Umbilical cord (tissue), 2 donors: ENCODE data around the gene SLC35F3. TPM values are rescaled to one million over a fixed set of nuclear protein-coding genes. Genes with fewer than 3 reads are reported as not detected.
"Not testable (repeated sequence)": the region's sequence is repeated elsewhere in the genome, so short reads cannot be mapped to it uniquely, and the experiment has no call there.

Experiments
- DNase-seq: peaks from one replicate; pipeline ENCODE4 v3.0.0-alpha.2; 2015; ENCODE audit warnings: low spot score
- total RNA-seq: library from RNA; depleted of rRNA; stranded (reverse); fragments of >200 nt; gene quantifications from one replicate; pipeline ENCODE4 v1.2.3, GENCODE V29; 2014; ENCODE audit warnings: low replicate concordance; ENCODE audit not compliant: insufficient read depth

Gene SLC35F3
- total RNA-seq, 1 donor from 2014 or later, result 0.24 TPM

DNA sequence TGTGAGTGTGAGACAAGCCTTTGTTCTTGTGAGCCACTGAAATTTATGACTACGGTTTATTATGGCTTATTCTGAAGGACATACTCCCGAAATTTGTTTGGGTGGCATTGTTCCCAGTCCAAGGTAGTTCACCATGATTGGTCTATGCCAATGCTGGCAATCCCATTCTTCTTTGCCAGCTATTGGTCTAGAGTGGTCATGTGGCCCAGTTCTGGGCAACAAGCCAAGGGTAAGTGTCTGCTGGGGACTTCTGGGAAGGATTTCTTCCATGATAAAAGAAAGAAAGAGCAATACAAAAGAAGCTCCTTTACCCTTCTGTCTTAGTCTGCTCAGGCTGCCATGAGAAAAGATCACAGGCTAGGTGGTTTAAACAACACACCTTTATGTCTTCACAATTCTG is 201.6 kb downstream of the SLC35F3 start:
- no peak for DNase-seq

DNA sequence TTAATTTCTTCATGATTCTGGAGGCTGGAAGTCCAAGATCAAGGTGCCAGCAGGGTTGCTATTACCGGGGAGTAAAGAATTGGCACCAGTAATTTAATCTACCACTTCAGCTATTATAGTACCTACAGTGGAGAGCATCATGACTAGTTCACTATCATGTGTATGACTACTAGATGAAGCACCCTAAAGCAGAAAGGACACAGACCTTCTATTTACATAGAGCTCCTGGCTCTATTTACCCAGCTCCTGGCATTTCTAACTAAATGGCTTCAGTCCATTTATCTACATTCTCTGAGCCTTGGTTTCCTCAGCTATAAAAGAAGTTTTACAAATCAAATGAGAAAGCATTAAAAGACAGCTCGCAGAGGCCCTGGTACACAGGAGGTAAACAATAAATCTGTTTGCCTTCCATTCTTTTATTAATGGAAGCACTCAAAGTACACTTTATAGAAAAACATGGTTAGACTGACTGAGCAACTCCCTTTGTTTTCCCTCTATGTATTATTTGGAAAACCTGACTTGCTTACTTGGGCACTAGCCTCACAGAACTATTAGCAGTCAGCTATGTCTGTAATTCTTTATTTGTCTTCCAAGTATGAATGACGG is 203.0 kb downstream of the SLC35F3 start:
- DNase-seq, result no peak

DNA sequence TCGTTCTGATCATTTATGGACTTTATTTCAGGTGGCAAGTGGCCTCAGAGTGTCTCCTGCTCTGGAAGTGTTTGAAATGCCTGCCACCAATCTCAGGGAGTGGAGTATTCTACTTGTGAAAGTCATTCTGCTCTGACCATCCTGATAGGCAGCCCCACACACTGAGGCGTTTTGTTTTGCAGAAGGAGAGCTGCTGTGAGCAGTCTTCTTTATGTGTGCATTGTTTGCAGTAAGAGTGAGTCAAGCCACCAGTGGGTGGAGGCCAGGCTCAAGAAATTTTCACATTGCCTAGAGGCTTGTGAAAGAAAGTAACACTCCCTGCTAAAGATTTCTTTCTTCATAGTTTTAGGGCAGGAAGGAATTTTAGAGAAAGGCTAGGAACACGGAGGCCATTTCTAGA is 204.4 kb downstream of the SLC35F3 start:
- DNase-seq, result no peak

DNA sequence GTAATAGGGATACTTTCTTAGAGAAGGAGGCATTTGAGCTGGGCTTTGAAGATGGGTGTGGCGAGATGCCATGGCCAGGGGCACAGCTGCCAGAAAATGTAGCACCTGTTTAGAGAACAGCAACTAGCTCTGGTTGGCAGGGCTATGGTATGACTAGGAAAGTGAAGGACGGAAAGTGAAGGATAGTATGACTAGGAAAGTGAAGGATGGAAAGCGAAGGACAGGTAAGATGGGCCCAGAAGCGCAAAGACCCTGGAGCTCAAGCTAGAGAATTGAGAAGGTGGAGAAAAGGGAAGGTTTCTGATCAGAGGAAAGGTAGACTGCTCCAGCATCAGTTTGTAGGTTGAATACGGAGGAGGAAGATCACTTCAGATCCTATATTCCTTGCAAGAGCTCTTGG is 205.4 kb downstream of the SLC35F3 start:
- DNase-seq, result no peak

DNA sequence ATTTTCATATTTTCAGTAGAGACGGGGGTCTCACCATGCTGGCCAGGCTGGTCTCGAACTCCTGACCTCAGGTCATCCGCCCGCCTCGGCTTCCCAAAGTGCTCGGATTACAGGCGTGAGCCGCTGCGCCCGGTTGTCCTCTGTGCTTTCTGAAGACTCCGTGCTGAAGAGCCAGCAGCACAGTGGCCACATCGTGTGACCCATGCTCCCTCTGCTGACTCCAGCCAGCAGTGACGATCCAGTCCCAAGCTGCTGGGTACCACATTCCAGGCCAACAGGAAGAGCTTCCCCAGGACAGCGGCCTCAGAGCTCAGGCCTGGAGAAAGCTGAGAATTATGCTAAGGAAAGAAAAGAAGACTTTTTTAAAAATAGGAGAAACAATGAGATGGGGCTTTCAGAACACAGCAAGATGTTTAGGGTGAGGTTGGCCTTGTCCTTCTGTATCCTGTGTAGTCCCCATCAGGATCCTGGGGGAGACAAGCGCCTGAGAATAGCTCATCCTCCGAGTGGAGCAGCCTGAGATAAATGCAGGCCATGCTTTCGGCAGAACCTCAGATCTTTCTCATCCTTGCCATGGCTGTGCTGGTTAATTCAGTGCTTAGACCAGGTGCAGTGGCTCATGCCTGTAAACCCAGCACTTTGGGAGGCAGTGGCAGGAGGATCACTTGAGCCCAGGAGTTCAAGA is 207.1 kb downstream of the SLC35F3 start:
- peak; percentile 55 for DNase-seq

DNA sequence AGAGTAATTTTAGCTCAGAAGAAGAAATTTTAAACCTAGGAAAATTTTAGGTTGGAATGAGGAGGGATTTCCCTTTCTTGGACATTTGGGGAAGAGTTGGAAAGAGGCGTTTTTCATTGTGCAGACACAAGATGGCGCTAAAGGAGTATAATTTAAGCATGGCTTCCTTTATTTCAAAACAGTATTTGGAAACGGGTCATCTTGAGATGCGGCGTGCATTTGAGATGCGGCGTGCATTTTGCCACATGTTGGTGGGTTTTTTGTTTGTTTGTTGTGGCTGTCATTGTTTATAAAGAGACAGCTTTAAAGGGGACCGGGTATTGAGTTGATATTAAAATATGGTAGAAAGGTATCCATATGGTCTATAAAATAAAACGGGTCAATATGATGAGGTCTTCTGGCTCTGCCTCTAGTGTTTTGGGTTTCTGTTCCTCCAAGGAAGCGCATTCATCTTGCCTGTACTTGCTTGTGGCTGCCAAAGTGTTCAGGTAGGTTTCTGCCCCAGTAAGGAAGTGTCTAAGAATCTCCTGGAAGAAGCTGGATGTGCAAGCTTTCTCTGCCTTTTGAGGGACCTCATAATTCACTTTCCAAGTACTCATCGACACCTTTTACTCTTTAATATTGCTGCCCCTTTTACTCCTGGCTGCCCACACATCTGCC is 210.3 kb downstream of the SLC35F3 start:
- DNase-seq, result peak; percentile 72

DNA sequence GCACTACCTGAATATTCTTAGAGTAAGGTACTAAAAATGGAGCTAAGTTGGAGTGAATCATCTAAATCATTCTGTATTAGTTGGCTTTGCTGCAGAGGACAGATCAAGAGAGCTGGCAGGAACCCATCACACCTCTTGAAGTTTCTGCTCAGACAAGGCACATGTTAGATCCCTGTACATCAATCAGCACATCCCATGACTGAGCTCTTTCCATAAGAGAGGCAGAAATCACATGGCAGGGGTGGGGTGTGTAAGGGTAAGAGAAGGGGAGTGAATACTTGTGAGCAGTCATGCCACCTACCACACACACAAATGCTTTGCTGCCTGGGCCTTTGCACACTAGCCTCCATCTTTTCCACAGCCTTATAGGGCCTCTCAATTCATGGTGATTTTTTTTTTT is 214.4 kb downstream of the SLC35F3 start:
- DNase-seq, result no peak

DNA sequence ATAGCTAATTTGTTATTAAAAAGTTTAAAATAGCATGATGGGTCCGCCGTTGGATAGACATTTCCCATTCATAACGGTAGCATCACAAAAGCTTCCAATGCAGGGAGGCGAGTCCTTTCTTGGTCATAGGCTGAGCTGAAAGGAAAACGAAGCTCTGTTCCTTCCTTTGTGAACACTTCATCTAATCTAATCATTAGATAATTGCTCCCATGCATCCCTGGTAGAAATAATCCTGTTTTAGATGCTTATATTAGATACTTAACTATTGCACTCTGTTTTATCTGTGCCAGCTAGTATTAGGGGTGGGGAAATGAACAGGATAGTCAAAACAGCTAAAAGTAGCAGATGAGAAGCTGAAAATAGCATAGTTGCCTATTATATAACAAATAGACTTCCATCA is 215.0 kb downstream of the SLC35F3 start:
- no peak for DNase-seq

DNA sequence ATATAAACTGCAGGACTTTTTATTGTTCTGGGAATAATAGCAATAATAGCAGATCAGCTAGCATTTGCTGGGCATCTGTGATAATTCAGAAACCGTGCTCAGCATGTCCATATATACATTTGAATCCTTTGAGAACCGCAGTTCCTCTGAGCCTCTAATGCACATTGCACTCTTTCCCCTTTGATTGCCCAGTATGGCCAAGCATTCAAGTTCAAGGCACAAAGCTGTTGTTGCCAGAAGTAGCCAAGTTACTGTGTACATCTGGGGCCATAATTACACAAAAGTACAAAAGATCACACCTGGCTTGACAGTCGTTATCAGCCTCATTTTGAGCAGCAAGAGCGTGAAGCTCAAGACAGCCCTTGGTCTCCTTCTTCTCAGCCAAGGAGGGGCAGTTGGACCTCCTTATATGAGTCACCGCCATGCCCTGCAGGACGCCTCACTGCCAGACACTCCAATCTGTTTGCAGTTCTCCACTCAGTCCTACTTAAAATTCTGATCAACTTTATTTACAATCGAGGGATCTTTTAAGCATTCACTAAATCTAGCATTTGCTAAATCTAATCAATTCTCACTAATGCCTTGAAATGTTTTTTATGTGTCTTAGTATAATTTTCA is 216.0 kb downstream of the SLC35F3 start:
- no peak for DNase-seq

DNA sequence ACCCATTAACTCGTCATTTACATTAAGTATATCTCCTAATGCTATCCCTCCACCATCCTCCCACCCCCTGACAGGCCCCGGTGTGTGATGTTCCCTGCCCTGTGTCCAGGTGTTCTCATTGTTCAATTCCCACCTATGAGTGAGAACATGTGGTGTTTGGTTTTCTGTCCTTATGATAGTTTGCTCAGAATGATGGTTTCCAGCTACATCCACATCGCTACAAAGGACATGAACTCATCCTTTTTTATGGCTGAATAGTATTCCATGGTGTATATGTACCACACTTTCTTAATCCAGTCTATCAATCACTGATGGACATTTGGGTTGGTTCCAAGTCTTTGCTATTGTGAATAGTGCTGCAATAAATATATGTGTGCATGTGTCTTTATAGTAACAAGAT is 217.2 kb downstream of the SLC35F3 start:
- not testable (repeated sequence) for DNase-seq

DNA sequence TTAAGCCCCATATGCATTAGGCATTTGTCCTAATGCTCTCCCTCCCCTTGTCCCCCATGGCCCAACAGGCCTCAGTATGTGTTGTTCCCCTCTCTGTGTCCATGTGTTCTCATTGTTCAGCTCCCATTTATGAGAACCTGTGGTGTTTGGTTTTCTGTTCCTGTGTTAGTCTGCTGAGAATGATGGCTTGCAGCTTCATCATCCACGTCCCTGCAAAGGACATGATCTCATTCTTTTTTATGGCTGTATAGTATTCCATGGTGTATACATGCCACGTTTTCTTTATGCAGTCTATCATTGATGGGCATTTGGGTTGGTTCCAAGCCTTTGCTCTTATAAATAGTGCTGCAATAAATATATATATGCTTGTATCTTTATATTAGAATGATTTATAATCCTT is 218.1 kb downstream of the SLC35F3 start:
- DNase-seq, result not testable (repeated sequence)

DNA sequence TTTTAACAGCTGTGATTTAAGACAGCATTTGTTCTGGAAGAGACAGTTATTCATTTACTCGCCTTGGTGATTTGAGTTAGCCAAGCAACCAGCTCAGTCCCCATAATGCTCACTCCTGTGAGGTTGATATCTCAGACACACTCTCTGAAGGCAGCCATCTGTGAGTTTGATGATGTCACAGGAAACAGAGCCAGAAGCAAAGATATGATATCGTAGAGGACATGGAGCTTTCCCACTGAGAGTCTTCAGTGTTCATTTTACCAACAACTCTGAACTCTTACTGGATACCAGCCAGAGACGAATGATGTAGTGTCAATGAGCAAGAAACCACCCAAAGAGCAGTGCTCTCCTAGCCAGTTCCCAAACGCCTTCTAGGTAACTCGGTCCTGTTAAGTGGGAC is 219.4 kb downstream of the SLC35F3 start:
- DNase-seq, result no peak

DNA sequence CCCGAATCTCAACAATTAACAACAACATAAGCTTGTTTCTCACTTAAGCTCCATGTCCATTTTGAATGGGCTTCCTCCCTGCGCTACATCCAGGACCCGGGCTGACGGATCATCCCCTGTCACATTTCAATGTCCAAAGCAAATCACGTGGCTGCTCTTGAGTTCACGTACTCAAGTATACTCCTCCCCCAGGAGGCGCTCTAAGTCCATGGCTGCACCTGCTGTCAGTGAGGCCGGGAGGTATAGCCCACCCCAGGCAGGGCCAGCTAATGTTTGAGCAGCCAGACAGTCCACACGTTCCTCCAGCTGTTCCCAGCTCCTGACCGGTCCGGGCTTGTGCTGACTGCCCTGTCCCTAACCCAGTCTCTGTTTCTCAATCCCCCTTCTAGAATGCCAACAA is 220.8 kb downstream of the SLC35F3 start:
- DNase-seq, result no peak

DNA sequence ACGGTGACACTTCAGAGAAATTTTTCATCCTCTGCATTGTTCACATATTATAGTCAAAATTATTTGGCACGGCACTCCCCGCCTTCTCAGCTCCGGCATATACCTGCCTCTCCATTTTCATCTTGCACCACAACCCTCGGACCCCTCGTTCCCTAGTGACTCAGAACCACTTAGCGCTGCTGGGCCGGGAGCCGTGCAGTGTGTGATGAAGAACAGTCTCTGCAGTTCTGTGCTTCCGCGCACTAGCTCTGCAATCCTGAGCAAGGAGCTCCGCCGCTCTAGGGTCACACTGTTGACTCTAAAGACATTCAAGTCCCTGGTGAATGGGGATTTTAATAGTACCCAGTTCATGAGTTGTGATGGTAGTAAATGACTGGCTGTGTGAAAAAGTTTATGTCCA is 221.2 kb downstream of the SLC35F3 start:
- DNase-seq, result no peak

DNA sequence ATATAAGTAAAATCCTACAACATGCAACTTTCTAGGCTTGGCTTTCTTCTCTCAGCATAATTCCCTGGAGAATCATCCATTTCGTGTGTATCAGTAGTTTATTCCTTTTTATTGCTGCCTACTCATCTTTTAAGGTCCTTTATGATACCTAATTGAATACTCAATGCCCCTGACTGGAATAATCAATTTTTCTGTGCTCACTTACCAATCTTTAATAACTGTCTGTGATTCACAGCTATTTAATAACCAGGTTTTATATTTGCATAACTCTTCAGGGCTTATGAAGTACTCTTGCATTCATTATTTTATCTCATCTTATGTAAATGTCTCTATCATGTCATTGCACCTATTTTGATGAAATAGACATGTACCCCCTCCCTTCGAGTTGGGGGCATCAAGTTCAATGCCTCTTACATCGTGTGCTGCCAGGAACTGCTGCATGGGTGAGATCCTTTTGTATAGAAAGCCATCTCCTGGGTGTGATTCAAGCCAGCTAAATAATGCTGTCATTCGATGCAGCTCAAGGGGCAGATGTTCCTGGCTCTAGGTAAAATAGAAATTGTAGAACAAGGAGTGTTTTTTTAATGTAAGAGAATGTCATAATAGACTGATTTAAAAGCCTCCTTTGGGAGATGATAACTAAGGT is 222.7 kb downstream of the SLC35F3 start:
- no peak for DNase-seq

DNA sequence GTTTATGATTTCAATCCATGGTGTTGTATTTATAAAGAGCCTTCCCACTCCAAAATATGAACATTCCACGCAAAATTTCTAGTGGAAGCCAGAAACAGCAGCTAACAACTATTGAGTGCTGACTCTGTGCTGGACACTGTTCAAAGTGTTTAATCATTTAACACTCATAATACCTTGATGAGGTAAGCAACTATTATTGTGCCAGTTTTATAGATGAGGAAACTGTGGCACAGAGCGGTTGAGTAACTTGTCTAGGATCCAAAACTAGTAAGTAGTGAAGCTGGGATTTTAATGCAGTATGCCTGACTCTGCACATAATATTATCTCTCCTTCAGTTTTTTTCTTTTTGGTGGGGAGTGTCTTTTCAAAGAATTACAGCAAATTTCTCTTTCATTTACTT is 228.3 kb downstream of the SLC35F3 start:
- DNase-seq, result no peak

DNA sequence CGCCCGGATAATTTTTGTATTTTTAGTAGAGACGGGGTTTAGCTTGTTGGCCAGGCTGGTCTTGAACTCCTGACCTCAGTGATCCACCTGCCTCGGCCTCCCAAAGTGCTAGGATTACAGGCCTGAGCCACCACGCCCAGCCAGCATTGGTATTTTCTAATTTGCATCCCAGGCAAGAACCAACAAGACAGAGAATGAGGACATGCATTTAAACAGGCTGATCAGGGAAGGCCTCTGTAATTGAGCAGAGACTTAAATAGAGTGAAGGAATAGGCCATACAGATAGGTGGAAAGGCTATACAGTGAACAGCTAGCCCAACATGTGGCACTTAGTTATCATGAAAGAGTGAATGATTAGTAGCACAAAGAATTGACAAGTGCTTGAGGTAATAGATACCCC is 230.4 kb downstream of the SLC35F3 start:
- no peak for DNase-seq

DNA sequence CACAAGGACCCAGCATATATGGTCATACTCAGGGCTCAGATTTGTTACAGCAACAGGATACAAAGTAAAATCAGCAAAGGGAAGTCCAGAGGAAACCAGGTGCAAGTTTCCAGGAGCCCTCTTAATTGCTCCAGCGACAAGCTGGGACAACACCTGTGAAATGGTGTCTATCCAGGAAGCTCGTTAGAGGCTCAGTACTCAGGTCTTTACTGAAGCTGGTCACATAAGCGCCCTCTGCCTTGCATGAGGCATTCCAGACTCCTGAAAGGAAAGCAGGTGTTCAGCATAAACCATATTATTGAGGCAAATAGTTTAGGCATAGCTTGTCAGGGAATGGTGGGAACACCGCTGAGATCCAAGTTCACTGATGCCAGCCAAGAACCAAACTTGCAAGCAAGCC is 231.0 kb downstream of the SLC35F3 start:
- no peak for DNase-seq

DNA sequence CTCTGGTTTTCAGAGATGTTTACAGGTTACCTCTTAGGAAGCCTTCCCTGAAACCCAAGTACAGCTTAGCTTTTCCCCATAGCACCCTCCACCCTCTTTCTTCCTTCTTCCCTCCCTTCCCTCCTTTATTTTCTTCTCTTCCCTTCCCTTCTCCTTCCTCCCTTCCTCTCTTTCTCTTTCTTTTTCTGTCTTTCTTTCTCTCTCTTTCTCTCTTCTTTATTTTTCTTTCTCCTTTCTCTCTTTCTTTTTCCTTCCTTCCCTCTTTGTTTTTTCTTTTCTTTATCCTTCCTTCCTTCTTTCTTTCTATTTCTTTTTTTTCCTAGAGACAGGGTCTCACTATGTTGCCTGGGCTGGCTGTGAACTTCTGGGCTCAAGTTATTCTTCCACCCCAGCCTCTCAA is 231.6 kb downstream of the SLC35F3 start:
- no peak for DNase-seq

DNA sequence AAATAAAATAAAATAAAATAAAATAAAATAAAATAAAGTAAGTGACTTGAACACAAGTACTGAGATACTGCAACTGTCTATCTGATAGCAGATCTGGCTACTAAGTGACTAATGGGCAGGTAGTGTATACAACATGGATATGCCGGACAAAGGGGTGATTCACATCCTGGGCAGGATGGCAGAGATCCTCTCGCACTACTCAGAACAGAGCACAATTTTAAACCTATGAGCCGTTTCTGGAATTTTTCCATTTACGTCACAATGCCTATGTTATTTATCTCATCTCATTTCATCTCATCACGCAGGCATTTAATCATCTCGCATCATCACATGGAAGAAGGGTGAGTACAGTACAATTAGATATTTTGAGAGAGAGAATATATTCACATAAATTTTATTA is 235.5 kb downstream of the SLC35F3 start:
- DNase-seq, result no peak

DNA sequence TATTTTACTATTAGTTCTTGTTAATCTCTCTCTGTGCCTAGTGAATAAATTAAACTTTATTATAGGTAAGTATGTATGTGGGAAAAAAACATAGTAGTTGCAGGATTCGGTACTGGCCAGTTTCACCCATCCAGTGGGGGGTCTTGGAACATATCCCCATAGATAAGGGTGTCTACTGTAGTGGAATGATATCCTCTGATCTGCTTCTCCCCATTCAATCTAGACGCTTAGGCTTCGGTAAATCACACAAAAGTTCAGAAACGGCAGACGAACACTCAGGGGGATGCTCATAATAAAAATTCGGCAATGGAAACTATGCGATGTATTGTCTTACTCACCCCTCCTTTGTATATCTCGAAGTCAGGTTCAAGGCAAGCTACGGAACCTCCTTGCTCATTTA is 235.9 kb downstream of the SLC35F3 start:
- no peak for DNase-seq

DNA sequence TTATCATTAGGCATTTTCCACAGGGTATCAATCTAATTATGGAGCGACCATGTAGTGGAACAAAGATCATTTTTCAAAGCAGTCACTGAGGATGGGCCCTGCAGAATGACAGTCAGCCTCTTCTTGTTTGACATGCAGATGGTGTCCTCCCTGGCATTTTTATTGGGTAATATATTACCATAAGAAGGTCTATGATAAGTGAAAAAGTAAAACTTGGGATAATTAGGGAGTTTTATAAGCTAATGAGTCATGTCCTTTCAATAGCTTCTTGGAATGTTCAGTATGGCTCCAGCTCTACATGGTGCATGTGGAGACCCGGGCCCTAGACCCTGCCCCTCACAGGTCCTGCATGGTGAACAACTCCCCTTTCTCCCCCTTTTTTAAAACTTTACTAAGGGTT is 236.5 kb downstream of the SLC35F3 start:
- DNase-seq, result no peak
